HepG2 (cell line): ENCODE data around the gene DYNC2H1. TPM values are rescaled to one million over a fixed set of nuclear protein-coding genes. Genes with fewer than 3 reads are reported as not detected.

Experiments used
- ATAC-seq: fragments of 200-7000 bp; cut with Tn5 transposase; 3 replicates; pipeline ENCODE4 v1.9.1; 2020; ENCODE audit warnings: mild to moderate bottlenecking, moderate library complexity
- BruUV-seq: library from RNA; stranded (reverse); fragments of 400-500 nt; replicated peaks from 2 replicates; lab custom pipeline; 2021; lab: Mats Ljungman, UMichigan
- CTCF ChIA-PET: fragments of 300-600 bp; formaldehyde crosslinking; extraction: SDS; loops from one replicate; lab custom pipeline; 2021; ENCODE audit warnings: low total read pairs, inconsistent platforms, low intra/inter-chr PET ratio; lab: Yijun Ruan, JAX
- POLR2A ChIA-PET: fragments of 350-600 bp; sonication (Branson Sonifier 250); formaldehyde crosslinking; loops from one replicate; lab custom pipeline; 2020; ENCODE audit warnings: antibody characterized with exemption, inconsistent platforms; lab: Yijun Ruan, JAX
- DNase-seq: peaks from one replicate; pipeline ENCODE4 v3.0.0-alpha.2; 2015; ENCODE audit warnings: low spot score
- FAIRE-seq: peaks from 3 replicates; lab custom pipeline; 2011; peaks lifted over from hg19 to GRCh38; lab: Jason Lieb, UNC
- H2AFZ ChIP-seq: one replicate; pipeline ENCODE4 v1.6.1; 2011; ENCODE audit warnings: low read length, inconsistent platforms
- H3K27ac ChIP-seq: fragments of 300-600 bp; 3 replicates; pipeline ENCODE4 v1.8.0; 2011; ENCODE audit warnings: mixed run types, mild to moderate bottlenecking, mixed read lengths, low read length, inconsistent platforms; ENCODE audit not compliant: insufficient read depth; ENCODE audit errors: extremely low read length
- H3K27me3 ChIP-seq, 2 experiments: fragments of 200-600 bp in 1 of 2; 2 replicates in 1 of 2; 3 replicates in 1 of 2; pipeline versions ENCODE4 v1.6.0 to v1.8.0; 2011; ENCODE audit warnings: low read length in 2 of 2, mild to moderate bottlenecking in 2 of 2, moderate library complexity in 2 of 2, inconsistent platforms in 1 of 2; ENCODE audit not compliant: insufficient read depth in 2 of 2, control insufficient read depth in 1 of 2
- H3K36me3 ChIP-seq, 2 experiments: fragments of 200-600 bp in 1 of 2; replicated peaks in 1 of 2; 2 replicates in 1 of 2; 3 replicates in 1 of 2; pipeline versions ENCODE4 v1.5.1 to v1.8.0; 2011; ENCODE audit warnings: low read length in 2 of 2, inconsistent platforms in 1 of 2; ENCODE audit not compliant: insufficient read depth in 2 of 2, control insufficient read depth in 1 of 2
- H3K4me1 ChIP-seq: 2 replicates; pipeline ENCODE4 v1.5.1; 2012; ENCODE audit warnings: low read length, inconsistent platforms; ENCODE audit not compliant: insufficient read depth
- H3K4me2 ChIP-seq: 2 replicates; pipeline ENCODE4 v1.6.0; 2011; ENCODE audit warnings: low read depth, low read length, inconsistent platforms
- H3K4me3 ChIP-seq, 3 experiments: fragments of 200-600 bp in 1 of 3; sonication (generic), shearing (Covaris generic) in 1 of 3; replicated peaks in 1 of 3; 2 replicates each; pipeline ENCODE4 v1.5.1; 2011 to 2016; ENCODE audit warnings: low read length in 3 of 3, inconsistent platforms in 2 of 3, low read depth in 2 of 3, mild to moderate bottlenecking in 2 of 3, control low read depth in 1 of 3, mixed read lengths in 1 of 3; ENCODE audit not compliant: insufficient read depth in 1 of 3
- H3K79me2 ChIP-seq: one replicate; pipeline ENCODE4 v1.6.1; 2011; ENCODE audit warnings: low read length, inconsistent platforms; ENCODE audit not compliant: insufficient read depth
- H3K9ac ChIP-seq: 2 replicates; pipeline ENCODE4 v1.6.0; 2011; ENCODE audit warnings: mild to moderate bottlenecking, low read depth, low read length, inconsistent platforms; ENCODE audit not compliant: insufficient read depth
- H3K9me3 ChIP-seq: 2 replicates; pipeline ENCODE4 v1.5.1; 2012; ENCODE audit warnings: mild to moderate bottlenecking, low read length
- H4K20me1 ChIP-seq: 2 replicates; pipeline ENCODE4 v1.6.0; 2011; ENCODE audit warnings: inconsistent platforms, mild to moderate bottlenecking, low read length, moderate library complexity; ENCODE audit not compliant: insufficient read depth
- ASH2L ChIP-seq: fragments of 300-600, 200-600 bp; sonication (generic); IDR thresholded peaks from 2 replicates; pipeline ENCODE4 v1.7.0; 2017; ENCODE audit warnings: low read depth, mild to moderate bottlenecking, moderate library complexity, mixed read lengths, low read length; ENCODE audit not compliant: insufficient read length
- ATF7-NPFF ChIP-seq: sonication (generic); formaldehyde crosslinking; IDR thresholded peaks from 2 replicates; pipeline ENCODE4 v1.8.1; 2023; ENCODE audit warnings: mild to moderate bottlenecking, low read depth, missing genetic modification reagents, moderate library complexity
- DR1 ChIP-seq: sonication (generic); formaldehyde crosslinking; IDR thresholded peaks from 2 replicates; pipeline ENCODE4 v1.8.0; 2021; ENCODE audit warnings: mild to moderate bottlenecking, missing genetic modification reagents, inconsistent platforms
- EEA1 ChIP-seq: sonication (generic); formaldehyde crosslinking; IDR thresholded peaks from 2 replicates; pipeline ENCODE4 v1.5.1; 2020; ENCODE audit warnings: mild to moderate bottlenecking, missing genetic modification reagents, borderline replicate concordance
- HDAC2 ChIP-seq: sonication (generic); formaldehyde crosslinking; IDR thresholded peaks from 2 replicates; pipeline ENCODE4 v1.4.0; 2020; ENCODE audit warnings: missing genetic modification reagents
- KMT2B ChIP-seq: IDR thresholded peaks from 2 replicates; pipeline ENCODE4 v1.6.1; 2016; ENCODE audit warnings: missing genetic modification reagents, missing compliant biosample characterization
- STAG1 ChIP-seq: sonication (generic); formaldehyde crosslinking; IDR thresholded peaks from 2 replicates; pipeline ENCODE4 v1.4.0; 2020; ENCODE audit warnings: missing genetic modification reagents
- ZFX ChIP-seq: sonication (generic); formaldehyde crosslinking; IDR thresholded peaks from 2 replicates; pipeline ENCODE4 v1.4.0; 2020; ENCODE audit warnings: mild to moderate bottlenecking, low read depth, missing genetic modification reagents, moderate library complexity
- ZFY ChIP-seq: sonication (generic); formaldehyde crosslinking; IDR thresholded peaks from 2 replicates; pipeline ENCODE4 v1.4.0; 2020; ENCODE audit warnings: missing genetic modification reagents
- WGBS: methylation state at CpG from one replicate; pipeline ENCODE4 v1.1.6; 2017; ENCODE audit warnings: low lambda C conversion rate; 5-methylcytosine and 5-hydroxymethylcytosine counted together
- in situ Hi-C: cut with HindIII; loops from 2 replicates; pipeline ENCODE4 v1.10.0; 2017; ENCODE audit warnings: low pct_unique_long_range_greater_than_20kb; ENCODE audit not compliant: extremely low pct_ligation_motif_present
- intact Hi-C: fragments of 100-400 bp; cut with micrococcal nuclease; formaldehyde crosslinking; loops from one replicate; pipeline ENCODE4 v1.10.0; 2022; ENCODE audit not compliant: unreplicated experiment
- polyA plus RNA-seq, 8 experiments: library from polyadenylated mRNA; depleted of rRNA in 3 of 8; stranded (reverse) in 7 of 8; unstranded in 1 of 8; fragments of >200 nt; fragmentation: Illumina TruSeq in 4 of 8; extraction: Trizol in 4 of 8; gene quantifications; 2 replicates each; pipeline versions ENCODE4 v1.2.1 to v1.2.3, GENCODE V29; 2011 to 2016; ENCODE audit warnings: low read depth in 4 of 8, missing spikeins in 1 of 8, mixed read lengths in 1 of 8; ENCODE audit not compliant: insufficient read depth in 1 of 8
- total RNA-seq, 5 experiments: library from RNA; depleted of rRNA; stranded (reverse); fragments of >200 nt; fragmentation: Illumina TruSeq; extraction: Trizol; gene quantifications; 2 replicates each; pipeline ENCODE4 v1.2.3, GENCODE V29; 2016; ENCODE audit warnings: low read depth in 1 of 5
- TF ChIP-seq, protein P1 (sequence below): sonication (generic); formaldehyde crosslinking; IDR thresholded peaks from 2 replicates; pipeline ENCODE4 v1.5.0; 2020; ENCODE audit warnings: mild to moderate bottlenecking, missing genetic modification reagents, moderate library complexity
- TF ChIP-seq, protein P2 (sequence below): sonication (generic); formaldehyde crosslinking; IDR thresholded peaks from 2 replicates; pipeline ENCODE4 v1.4.0; 2020; ENCODE audit warnings: missing genetic modification reagents
- TF ChIP-seq, protein P3 (sequence below): sonication (generic); formaldehyde crosslinking; conservative IDR thresholded peaks from 2 replicates; pipeline ENCODE4 v1.4.0; 2020; ENCODE audit warnings: missing genetic modification reagents

DYNC2H1 gene
- total and polyA plus RNA-seq, 2 of the 13 experiments (the other 11 are each of a cell fraction or from before 2014, with no cell fraction given), result 0.49 to 0.66 TPM

DNA sequence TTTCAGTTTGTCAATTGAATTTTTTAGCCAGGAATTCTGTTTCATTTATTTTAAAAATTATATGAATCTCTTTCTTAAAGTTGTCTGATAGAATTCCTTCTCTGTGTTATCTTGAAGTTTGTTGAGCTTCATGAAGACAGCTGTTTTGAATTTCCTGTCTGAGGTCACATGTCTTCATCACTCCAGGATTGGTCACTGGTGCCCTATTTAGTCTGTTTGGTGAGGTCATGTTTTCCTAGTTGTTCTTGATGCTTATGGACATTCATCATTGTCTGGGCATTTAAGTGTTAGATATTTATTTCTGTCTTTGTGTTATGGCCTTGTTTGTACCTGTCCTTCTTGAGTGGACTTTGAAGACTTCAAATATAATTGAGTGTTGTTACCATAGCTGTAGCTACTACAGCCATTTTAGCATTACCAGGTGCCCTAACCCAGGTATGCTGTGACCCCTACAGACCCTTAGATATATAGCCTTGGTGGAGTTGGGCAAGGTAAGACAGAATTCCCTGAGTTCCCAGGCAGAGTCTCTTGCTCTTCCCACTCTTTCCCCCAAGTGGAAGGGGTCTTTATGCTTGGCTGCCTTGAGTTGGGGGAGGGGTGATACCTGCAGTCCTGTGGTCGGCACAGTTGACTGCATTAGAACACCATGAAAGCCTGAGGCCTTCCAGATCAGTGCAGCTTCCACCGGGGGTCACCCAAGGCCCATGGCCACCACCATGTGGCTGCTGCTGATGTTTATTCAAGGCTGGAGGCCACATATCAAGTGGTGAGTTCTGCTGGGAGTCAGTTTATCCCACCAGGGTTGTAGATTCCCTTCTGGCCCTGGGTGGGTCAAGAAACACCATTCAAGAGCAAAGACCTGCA, 229.6 kb downstream of the DYNC2H1 start:
- no peaks in the 10 kb centered on the region for H3K9me3 ChIP-seq
- BruUV-seq, result no TSS peak
- no peak for TF ChIP-seq EEA1 (CRISPR knock-in tag)
- TF ChIP-seq KMT2B, result no peak
- TF ChIP-seq, protein P1, sequence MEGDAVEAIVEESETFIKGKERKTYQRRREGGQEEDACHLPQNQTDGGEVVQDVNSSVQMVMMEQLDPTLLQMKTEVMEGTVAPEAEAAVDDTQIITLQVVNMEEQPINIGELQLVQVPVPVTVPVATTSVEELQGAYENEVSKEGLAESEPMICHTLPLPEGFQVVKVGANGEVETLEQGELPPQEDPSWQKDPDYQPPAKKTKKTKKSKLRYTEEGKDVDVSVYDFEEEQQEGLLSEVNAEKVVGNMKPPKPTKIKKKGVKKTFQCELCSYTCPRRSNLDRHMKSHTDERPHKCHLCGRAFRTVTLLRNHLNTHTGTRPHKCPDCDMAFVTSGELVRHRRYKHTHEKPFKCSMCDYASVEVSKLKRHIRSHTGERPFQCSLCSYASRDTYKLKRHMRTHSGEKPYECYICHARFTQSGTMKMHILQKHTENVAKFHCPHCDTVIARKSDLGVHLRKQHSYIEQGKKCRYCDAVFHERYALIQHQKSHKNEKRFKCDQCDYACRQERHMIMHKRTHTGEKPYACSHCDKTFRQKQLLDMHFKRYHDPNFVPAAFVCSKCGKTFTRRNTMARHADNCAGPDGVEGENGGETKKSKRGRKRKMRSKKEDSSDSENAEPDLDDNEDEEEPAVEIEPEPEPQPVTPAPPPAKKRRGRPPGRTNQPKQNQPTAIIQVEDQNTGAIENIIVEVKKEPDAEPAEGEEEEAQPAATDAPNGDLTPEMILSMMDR (CRISPR knock-in tag), result peak; percentile 29
- TF ChIP-seq ZFY, result no peak
- TF ChIP-seq ATF7-NPFF (CRISPR knock-in tag), result no peak
- no peak for TF ChIP-seq ZFX (CRISPR knock-in tag)
- no peak for TF ChIP-seq DR1 (CRISPR knock-in tag)
- no peak for TF ChIP-seq HDAC2 (CRISPR knock-in tag)
- TF ChIP-seq, protein P2, sequence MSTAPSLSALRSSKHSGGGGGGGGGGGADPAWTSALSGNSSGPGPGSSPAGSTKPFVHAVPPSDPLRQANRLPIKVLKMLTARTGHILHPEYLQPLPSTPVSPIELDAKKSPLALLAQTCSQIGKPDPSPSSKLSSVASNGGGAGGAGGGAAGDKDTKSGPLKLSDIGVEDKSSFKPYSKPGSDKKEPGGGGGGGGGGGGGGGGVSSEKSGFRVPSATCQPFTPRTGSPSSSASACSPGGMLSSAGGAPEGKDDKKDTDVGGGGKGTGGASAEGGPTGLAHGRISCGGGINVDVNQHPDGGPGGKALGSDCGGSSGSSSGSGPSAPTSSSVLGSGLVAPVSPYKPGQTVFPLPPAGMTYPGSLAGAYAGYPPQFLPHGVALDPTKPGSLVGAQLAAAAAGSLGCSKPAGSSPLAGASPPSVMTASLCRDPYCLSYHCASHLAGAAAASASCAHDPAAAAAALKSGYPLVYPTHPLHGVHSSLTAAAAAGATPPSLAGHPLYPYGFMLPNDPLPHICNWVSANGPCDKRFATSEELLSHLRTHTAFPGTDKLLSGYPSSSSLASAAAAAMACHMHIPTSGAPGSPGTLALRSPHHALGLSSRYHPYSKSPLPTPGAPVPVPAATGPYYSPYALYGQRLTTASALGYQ (CRISPR knock-in tag), result no peak
- TF ChIP-seq ASH2L, result no peak
- TF ChIP-seq, protein P3, sequence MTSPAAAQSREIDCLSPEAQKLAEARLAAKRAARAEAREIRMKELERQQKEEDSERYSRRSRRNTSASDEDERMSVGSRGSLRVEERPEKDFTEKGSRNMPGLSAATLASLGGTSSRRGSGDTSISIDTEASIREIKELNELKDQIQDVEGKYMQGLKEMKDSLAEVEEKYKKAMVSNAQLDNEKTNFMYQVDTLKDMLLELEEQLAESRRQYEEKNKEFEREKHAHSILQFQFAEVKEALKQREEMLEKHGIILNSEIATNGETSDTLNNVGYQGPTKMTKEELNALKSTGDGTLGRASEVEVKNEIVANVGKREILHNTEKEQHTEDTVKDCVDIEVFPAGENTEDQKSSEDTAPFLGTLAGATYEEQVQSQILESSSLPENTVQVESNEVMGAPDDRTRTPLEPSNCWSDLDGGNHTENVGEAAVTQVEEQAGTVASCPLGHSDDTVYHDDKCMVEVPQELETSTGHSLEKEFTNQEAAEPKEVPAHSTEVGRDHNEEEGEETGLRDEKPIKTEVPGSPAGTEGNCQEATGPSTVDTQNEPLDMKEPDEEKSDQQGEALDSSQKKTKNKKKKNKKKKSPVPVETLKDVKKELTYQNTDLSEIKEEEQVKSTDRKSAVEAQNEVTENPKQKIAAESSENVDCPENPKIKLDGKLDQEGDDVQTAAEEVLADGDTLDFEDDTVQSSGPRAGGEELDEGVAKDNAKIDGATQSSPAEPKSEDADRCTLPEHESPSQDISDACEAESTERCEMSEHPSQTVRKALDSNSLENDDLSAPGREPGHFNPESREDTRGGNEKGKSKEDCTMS, result no peak
- TF ChIP-seq STAG1 (CRISPR knock-in tag), result peak; percentile 47
- TF ChIP-seq, all 625 proteins: peak for 2
- FAIRE-seq (no peak), DNase-seq (no peak), ATAC-seq (peak; percentile 58)
- Histone ChIP-seq H2AFZ (no peak overlapping the region), H3K4me3 (no peak overlapping the region), H3K79me2 (no peaks in the 10 kb centered on the region), H3K4me1 (no peaks in the 10 kb centered on the region), H4K20me1 (no peaks in the 10 kb centered on the region), H3K27me3 (no peaks in the 10 kb centered on the region; a peak in 1 of 5 replicates), H3K36me3 (no peaks in the 10 kb centered on the region), H3K4me2 (no peak overlapping the region), H3K27ac (no peak overlapping the region), H3K9ac (no peak overlapping the region)
- 0% methylated on average over 1 of the region's 2 CpGs for WGBS
- ChIA-PET CTCF (interaction anchor here (1.2 kb wide), 1 partner anchor 262 kb away, joined by 3 read pairs; no protein-coding TSS in a partner anchor), POLR2A (no interaction called here)
- in situ Hi-C loops, result no loop called here
- intact Hi-C loops, result no loop called here
